ENCODE data around the gene THNSL1. TPM values are rescaled to one million over a fixed set of nuclear protein-coding genes. Genes with fewer than 3 reads are reported as not detected.

The THNSL1 gene
- total and polyA plus RNA-seq, 9 of the 15 experiments (the other 6 are each of a cell fraction or from before 2014, with no cell fraction given): 4.5 to 8.6 (median 6.3) TPM

DNA sequence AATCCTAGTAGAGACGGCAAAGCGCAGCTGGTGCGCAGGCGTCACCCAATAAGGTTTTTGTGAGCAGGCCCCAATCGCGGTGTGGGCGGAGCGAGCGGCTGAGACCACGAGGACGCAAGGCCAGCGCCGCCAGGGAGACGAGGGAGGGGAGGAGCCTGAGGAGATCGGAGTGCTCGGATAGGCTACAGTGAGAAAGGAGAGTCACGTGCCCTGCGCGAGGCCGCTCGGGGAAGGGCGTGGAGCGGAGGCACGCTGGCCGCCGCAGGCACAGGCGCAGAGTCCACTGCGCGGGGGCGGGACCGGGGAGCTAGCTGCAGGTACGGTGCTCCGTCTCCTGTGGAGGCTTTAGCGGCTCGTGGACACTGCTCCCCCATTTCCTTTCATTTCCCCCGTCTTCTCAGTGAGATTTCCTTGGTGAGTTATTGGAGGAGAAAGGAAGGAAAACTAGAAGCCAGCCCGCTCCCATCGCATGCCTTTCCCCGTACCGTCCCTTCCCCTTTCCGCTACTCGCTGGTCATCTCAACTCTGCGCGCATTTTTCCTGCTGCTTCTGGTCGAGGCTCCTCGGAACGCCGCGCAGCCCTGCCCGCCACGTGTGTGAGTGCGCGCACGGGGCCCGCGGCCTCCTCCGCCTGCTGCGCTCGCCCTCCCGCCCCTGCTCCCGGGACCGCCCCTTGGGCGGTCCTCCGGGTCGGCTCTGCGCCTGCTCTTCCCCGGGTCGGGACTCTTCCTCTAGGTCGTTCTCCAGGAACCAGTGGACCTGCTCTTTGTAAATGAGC is at the start of gene THNSL1 (continued):
- TF ChIP-seq, protein P1, sequence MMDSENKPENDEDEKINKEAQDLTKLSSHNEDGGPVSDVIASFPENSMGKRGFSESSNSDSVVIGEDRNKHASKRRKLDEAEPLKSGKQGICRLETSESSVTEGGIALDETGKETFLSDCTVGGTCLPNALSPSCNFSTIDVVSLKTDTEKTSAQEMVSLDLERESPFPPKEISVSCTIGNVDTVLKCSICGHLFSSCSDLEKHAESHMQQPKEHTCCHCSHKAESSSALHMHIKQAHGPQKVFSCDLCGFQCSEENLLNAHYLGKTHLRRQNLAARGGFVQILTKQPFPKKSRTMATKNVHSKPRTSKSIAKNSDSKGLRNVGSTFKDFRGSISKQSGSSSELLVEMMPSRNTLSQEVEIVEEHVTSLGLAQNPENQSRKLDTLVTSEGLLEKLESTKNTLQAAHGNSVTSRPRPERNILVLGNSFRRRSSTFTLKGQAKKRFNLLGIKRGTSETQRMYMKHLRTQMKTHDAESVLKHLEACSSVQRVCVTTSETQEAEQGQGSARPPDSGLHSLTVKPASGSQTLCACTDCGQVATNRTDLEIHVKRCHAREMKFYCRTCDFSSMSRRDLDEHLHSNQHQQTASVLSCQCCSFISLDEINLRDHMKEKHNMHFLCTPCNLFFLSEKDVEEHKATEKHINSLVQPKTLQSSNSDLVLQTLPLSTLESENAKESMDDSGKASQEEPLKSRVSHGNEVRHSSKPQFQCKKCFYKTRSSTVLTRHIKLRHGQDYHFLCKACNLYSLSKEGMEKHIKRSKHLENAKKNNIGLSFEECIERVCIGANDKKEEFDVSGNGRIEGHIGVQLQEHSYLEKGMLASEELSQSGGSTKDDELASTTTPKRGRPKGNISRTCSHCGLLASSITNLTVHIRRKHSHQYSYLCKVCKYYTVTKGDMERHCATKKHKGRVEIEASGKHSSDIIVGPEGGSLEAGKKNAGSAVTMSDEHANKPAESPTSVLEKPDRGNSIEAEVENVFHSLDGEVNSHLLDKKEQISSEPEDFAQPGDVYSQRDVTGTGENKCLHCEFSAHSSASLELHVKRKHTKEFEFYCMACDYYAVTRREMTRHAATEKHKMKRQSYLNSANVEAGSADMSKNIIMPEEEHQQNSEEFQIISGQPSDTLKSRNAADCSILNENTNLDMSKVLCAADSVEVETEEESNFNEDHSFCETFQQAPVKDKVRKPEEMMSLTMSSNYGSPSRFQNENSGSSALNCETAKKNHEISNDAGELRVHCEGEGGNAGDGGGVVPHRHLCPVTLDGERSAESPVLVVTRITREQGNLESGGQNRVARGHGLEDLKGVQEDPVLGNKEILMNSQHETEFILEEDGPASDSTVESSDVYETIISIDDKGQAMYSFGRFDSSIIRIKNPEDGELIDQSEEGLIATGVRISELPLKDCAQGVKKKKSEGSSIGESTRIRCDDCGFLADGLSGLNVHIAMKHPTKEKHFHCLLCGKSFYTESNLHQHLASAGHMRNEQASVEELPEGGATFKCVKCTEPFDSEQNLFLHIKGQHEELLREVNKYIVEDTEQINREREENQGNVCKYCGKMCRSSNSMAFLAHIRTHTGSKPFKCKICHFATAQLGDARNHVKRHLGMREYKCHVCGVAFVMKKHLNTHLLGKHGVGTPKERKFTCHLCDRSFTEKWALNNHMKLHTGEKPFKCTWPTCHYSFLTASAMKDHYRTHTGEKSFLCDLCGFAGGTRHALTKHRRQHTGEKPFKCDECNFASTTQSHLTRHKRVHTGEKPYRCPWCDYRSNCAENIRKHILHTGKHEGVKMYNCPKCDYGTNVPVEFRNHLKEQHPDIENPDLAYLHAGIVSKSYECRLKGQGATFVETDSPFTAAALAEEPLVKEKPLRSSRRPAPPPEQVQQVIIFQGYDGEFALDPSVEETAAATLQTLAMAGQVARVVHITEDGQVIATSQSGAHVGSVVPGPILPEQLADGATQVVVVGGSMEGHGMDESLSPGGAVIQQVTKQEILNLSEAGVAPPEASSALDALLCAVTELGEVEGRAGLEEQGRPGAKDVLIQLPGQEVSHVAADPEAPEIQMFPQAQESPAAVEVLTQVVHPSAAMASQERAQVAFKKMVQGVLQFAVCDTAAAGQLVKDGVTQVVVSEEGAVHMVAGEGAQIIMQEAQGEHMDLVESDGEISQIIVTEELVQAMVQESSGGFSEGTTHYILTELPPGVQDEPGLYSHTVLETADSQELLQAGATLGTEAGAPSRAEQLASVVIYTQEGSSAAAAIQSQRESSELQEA (IDR thresholded peaks at IDR 0.05; ENCODE audit: low read depth): no peak
- peak; percentile 90 for TF ChIP-seq FOXJ2 (tag; IDR thresholded peaks at IDR 0.05)
- TF ChIP-seq, protein P2, sequence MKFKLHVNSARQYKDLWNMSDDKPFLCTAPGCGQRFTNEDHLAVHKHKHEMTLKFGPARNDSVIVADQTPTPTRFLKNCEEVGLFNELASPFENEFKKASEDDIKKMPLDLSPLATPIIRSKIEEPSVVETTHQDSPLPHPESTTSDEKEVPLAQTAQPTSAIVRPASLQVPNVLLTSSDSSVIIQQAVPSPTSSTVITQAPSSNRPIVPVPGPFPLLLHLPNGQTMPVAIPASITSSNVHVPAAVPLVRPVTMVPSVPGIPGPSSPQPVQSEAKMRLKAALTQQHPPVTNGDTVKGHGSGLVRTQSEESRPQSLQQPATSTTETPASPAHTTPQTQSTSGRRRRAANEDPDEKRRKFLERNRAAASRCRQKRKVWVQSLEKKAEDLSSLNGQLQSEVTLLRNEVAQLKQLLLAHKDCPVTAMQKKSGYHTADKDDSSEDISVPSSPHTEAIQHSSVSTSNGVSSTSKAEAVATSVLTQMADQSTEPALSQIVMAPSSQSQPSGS (CRISPR knock-in tag; IDR thresholded peaks at IDR 0.05): peak; percentile 77
- peak; percentile 73; the same call in 1 of the 2 replicates for TF ChIP-seq ZNF740 (CRISPR knock-in tag; IDR thresholded peaks at IDR 0.05)
- no peak for TF ChIP-seq ZNF740 (tag; IDR thresholded peaks at IDR 0.05)
- TF ChIP-seq, protein P3, sequence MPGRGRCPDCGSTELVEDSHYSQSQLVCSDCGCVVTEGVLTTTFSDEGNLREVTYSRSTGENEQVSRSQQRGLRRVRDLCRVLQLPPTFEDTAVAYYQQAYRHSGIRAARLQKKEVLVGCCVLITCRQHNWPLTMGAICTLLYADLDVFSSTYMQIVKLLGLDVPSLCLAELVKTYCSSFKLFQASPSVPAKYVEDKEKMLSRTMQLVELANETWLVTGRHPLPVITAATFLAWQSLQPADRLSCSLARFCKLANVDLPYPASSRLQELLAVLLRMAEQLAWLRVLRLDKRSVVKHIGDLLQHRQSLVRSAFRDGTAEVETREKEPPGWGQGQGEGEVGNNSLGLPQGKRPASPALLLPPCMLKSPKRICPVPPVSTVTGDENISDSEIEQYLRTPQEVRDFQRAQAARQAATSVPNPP (IDR thresholded peaks at IDR 0.05; ENCODE audit: borderline replicate concordance, insufficient read depth, insufficient read length): no peak
- peak; percentile 40; the same call in 1 of the 2 replicates for TF ChIP-seq GATA2 (CRISPR knock-in tag; IDR thresholded peaks at IDR 0.05)
- peak; percentile 98 for TF ChIP-seq FOXP4 (CRISPR knock-in tag; IDR thresholded peaks at IDR 0.05; ENCODE audit: borderline replicate concordance)
- no peak for TF ChIP-seq ZNF165 (CRISPR knock-in tag; IDR thresholded peaks at IDR 0.05; ENCODE audit: borderline replicate concordance)
- TF ChIP-seq ZNF224 (CRISPR knock-in tag; IDR thresholded peaks at IDR 0.05): peak; percentile 96
- no peak for TF ChIP-seq SMAD3 (CRISPR knock-in tag; conservative IDR thresholded peaks at IDR 0.05)
- TF ChIP-seq ZNF143 (CRISPR knock-in tag; IDR thresholded peaks at IDR 0.05): peak; percentile 48; the same call in 1 of the 2 replicates
- TF ChIP-seq SNIP1 (IDR thresholded peaks at IDR 0.05; ENCODE audit: low read depth): no peak
